ENCODE data around the gene SYNRG.

Gene SYNRG

GRCh38 chr17:37466471-37466870 lies 142.7 kb downstream of the SYNRG start:
- DNase-seq: no peak

GRCh38 chr17:37465069-37465616 lies 144.1 kb downstream of the SYNRG start:
- no peak for DNase-seq

Measured in NCI-H1105 treated with DMSO at 0.1 percent for 48 hours (cell line).